ENCODE results near the gene GRIK4.

Gene GRIK4

GRCh38 chr11:120740380-120740779, 228.8 kb downstream of the GRIK4 start:
- TF ChIP-seq FOXP2 (optimal IDR thresholded peaks at IDR 0.05; ENCODE audit: borderline replicate concordance, extremely low read depth, extremely low read length, insufficient read depth) (no peak), SIN3A (IDR thresholded peaks at IDR 0.05; ENCODE audit: borderline replicate concordance, insufficient read depth, low read length) (no peak), TAF1 (IDR thresholded peaks at IDR 0.05; ENCODE audit: borderline replicate concordance, insufficient read depth, low read length) (no peak), REST (IDR thresholded peaks at IDR 0.05; ENCODE audit: insufficient read depth in 1 of 2, low read depth in 2 of 2, low read length in 2 of 2) (no peak), POLR2AphosphoS5 (IDR thresholded peaks at IDR 0.05; ENCODE audit: low read depth, low read length) (no peak)

GRCh38 chr11:120744016-120744994, 232.8 kb downstream of the GRIK4 start:
- TF ChIP-seq POLR2AphosphoS5 (IDR thresholded peaks at IDR 0.05; ENCODE audit: low read depth, low read length) (no peak), FOXP2 (optimal IDR thresholded peaks at IDR 0.05; ENCODE audit: borderline replicate concordance, extremely low read depth, extremely low read length, insufficient read depth) (no peak)

GRCh38 chr11:120746376-120746775, 234.8 kb downstream of the GRIK4 start:
- TF ChIP-seq REST (IDR thresholded peaks at IDR 0.05; ENCODE audit: insufficient read depth in 1 of 2, low read depth in 2 of 2, low read length in 2 of 2) = peak in 1 of 2 experiments; percentile 84; a peak in 2 of 4 replicates
- no peak for TF ChIP-seq FOXP2 (optimal IDR thresholded peaks at IDR 0.05; ENCODE audit: borderline replicate concordance, extremely low read depth, extremely low read length, insufficient read depth)

GRCh38 chr11:120746836-120747609, 235.5 kb downstream of the GRIK4 start:
- TF ChIP-seq REST (IDR thresholded peaks at IDR 0.05; ENCODE audit: insufficient read depth in 1 of 2, low read depth in 2 of 2, low read length in 2 of 2) = no peak
- TF ChIP-seq POLR2AphosphoS5 (IDR thresholded peaks at IDR 0.05; ENCODE audit: low read depth, low read length) = no peak
- no peak for TF ChIP-seq SIN3A (IDR thresholded peaks at IDR 0.05; ENCODE audit: borderline replicate concordance, insufficient read depth, low read length)
- no peak for TF ChIP-seq TAF1 (IDR thresholded peaks at IDR 0.05; ENCODE audit: borderline replicate concordance, insufficient read depth, low read length)
- no peak for TF ChIP-seq FOXP2 (optimal IDR thresholded peaks at IDR 0.05; ENCODE audit: borderline replicate concordance, extremely low read depth, extremely low read length, insufficient read depth)

- TF ChIP-seq REST (IDR thresholded peaks at IDR 0.05; ENCODE audit: insufficient read depth in 1 of 2, low read depth in 2 of 2, low read length in 2 of 2) (no peak), POLR2AphosphoS5 (IDR thresholded peaks at IDR 0.05; ENCODE audit: low read depth, low read length) (no peak), FOXP2 (optimal IDR thresholded peaks at IDR 0.05; ENCODE audit: borderline replicate concordance, extremely low read depth, extremely low read length, insufficient read depth) (no peak), TAF1 (IDR thresholded peaks at IDR 0.05; ENCODE audit: borderline replicate concordance, insufficient read depth, low read length) (no peak), SIN3A (IDR thresholded peaks at IDR 0.05; ENCODE audit: borderline replicate concordance, insufficient read depth, low read length) (no peak)
Measured at GRCh38 chr11:120747850-120748814, 236.6 kb downstream of the GRIK4 start.

Measured in PFSK-1 (cell line).